GM19240 (cell line): ENCODE measurements around the gene WFIKKN1.

Source experiments
- DNase-seq: peaks from one replicate; pipeline ENCODE4 v3.0.0; 2011; ENCODE audit warnings: low spot score; ENCODE audit not compliant: insufficient read length

Gene WFIKKN1, protein sequence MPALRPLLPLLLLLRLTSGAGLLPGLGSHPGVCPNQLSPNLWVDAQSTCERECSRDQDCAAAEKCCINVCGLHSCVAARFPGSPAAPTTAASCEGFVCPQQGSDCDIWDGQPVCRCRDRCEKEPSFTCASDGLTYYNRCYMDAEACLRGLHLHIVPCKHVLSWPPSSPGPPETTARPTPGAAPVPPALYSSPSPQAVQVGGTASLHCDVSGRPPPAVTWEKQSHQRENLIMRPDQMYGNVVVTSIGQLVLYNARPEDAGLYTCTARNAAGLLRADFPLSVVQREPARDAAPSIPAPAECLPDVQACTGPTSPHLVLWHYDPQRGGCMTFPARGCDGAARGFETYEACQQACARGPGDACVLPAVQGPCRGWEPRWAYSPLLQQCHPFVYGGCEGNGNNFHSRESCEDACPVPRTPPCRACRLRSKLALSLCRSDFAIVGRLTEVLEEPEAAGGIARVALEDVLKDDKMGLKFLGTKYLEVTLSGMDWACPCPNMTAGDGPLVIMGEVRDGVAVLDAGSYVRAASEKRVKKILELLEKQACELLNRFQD

DNA sequence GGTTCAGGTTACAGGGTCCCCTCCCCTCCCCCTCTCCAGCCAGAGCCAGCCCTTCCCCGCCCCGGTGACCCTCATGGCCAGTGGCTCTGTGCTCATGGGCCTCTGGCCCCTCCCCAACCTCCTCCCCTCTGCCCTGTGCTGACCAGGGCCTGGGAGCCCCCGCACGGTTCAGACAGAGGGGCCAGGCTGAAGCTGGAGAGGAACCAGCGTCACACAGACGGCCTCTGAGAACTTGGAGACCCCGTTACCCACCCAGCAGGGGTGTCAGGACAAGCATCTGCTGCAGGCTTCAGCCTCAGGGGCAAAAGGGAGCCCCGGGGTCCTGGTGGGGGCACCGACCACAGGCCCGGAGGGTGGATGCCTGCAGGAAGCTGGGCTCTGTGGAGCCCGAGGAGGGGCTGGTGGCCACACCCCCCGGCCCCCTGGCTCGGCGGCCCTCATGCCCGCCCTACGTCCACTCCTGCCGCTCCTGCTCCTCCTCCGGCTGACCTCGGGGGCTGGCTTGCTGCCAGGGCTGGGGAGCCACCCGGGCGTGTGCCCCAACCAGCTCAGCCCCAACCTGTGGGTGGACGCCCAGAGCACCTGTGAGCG is at the start of gene WFIKKN1:
TSS of gene WFIKKN1 (plus strand) at position 171 of the 591 bp plus-strand sequence. CDS start at position 440, 269 bp downstream.
- no peak for DNase-seq

DNA sequence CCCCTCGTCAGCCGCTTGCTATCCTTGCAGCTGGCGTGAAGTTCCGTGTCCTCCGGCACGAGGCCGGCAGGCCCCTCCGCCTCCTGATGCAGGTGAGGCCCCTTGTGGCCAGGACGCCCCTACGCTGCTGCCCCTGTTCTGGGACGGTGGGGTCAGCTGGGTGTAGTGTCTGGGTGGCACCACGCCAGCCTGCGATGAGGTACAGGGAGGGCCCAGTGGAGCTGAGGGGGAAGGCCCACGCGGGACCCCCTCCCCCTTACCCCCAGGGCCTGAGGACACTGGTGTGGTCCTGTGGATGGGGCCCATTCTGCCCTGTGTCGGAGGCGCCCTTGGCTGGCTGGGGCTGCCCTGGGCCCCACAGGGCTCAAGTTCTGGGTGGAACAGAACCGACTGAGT is 48.6 kb upstream of the WFIKKN1 start:
- no peak for DNase-seq

DNA sequence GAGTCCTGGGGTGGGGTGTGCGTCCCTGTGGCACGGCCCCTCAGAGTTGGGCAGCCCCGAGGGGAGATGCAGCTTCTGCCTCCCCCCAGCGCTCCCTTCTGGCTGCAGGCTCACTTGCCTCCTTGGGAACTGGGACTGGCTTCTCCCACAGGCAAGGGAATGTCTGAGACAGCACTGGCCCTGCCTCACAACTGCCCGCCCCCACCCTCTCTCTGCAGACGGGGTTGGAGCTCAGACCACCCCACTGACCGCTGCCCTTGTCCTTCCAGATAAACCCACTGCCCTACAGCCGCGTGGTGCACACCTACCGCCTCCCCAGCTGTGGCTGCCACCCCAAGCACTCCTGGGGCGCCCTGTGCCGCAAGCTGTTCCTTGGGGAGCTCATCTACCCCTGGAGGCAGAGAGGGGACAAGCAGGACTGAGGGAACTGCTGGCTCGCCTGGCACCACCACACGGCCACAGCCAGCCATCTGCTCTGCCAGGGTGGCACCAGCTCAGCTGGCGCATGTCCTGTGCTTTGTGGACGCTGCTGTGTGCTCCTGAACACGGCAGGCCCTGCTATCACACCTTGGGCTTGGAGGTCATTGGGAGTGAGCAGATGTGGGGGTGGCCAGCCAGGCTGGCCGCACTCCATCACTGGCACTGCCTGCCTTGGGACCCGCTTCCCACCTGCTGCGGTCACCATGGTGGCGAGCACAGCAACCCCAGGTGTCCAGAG is 48.0 kb upstream of the WFIKKN1 start:
- no peak for DNase-seq

DNA sequence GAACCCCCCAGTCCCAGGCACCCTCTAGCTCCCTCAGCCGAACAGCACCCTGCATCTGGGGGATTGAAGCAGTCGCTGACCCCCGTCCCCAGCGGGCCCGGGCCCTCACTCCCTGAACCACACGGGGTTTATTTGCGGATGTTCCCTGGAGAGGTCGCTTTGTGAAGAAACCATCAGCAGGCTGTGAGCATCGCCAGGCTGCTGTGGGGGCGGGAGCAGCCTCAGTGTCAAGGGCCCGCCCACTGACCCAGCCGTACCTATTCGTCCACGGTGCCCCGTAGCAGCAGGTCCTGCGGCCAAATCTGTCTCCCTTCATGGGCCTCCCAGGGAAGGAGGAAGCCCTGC is 47.3 kb upstream of the WFIKKN1 start:
- DNase-seq: no peak

DNA sequence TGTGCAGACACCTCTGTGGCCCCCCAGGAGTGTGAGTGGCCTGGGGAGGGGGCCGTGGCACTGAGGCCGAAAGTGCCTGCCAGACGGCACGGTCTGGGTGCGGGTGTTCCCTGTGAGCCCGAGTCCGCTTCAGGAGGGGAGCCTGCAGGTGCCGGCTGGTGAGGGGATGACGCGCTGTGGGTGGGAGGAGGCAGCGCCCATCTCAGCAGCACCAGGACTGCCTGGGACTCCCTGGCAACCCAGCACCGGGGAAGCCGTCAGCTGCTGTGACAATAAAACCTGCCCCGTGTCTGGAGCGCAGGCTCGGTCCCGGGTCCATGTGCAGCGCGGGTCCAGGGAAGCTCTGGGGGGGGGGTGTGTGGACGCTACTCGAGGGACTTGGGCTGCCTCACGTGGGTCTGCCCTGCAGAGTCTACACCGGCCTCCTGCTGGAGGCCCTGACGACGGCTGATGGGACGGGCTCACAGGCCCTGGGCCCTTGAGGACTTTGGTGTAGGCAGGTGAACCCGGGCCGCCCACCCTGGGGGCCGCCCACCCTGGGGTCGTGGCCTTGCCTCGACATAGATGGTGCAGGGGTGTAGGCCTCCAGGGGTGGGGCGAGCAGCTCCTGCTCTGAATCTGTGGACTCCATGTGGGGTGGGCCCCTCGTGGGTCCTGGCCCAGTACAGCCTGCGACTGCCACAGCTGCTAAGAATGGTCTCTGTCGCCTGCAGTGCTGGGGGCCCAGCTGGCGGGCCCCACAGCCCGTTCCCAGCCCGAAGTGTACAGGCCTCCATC is 46.8 kb upstream of the WFIKKN1 start:
- no peak for DNase-seq

DNA sequence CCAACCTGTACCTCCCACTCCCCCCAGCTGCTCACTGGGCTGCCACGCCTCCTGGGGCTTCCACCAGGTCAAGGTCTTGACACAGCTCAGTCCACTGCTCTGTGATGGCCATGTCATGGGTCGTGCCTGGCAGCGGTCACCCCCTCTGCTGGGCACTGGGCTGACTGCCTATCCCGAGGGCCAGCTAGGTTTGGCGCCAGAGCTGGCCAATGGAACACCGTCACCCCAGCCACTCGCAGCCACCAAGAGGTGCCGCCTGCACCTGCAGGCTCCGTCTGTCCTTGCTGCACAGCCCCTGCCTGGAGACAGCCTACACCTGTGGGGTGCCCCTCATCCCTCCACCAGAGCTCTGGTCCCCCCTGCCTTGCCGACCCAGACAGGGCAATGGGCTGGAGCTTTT is 45.4 kb upstream of the WFIKKN1 start:
- DNase-seq: no peak

DNA sequence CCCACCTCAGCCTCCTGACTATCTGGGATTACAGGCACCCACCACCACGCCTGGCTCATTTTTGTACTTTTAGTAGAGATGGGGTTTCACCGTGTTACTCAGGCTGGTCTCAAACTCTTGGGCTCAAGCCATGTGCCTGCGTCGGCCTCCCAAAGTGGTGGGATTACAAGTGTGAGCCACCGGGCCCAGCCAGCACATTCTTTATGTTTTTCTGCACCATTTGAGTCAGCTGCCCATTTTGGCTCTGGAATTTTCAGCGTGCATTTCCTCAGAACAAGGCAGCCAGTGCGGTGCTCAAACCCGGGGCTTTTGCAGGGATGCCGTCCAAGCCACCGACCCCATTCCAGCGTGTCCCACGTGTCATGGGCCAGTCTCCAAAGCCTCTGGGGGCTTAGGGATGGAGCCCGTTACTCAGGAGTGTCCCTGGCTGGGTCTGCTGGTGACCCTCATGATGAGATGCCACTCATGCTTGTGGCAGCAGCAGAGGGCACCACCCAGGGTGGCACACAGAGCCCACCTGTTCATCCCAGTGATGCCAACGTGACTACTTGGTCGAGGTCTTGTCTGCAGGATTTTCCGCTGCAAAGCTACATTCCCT is 44.6 kb upstream of the WFIKKN1 start:
- DNase-seq: no peak

DNA sequence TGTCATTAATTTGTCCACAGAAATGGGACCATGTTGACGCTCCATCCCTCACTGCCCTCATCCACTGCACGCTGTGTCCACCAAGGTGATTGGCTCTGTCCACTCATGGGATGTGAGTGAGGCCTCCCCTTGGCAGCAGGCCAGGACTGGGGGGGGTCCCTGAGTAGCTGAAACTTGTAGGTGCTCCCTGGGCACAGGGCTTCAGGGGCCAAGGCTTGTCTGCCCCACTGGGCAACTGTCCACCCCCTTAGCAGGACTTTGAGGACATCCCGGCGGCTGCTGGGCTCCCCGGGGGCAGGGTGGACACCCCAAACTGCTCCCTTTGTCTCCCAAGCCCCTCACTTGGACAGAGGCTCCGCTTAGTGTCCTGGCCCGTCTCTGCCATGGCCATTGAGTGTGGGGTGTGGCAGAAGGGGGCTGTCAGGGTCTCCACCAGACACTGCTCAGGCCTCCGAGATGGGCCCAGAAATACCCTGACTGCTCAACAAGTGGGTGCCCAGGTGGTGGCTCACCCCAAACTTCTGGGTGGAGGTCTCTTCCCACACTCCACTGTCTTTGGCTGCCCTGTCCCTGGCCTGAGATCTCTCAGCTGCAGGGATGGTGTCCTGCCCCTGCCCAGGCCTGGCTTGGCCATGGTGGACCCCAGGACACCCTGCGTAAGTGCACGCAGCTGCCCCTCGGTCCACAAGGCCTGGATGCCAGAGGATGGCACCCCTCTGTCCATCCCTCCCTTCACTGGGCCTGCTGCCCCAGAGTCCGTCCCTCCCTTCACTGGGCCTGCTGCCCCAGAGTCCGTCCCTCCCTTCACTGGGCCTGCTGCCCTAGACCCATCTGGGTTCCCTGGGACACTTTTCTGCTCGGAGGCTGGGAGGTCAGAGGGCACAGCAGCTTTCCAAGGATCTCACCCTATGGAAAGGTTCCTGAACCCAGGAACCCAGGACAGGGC is 43.9 kb upstream of the WFIKKN1 start:
- no peak for DNase-seq

DNA sequence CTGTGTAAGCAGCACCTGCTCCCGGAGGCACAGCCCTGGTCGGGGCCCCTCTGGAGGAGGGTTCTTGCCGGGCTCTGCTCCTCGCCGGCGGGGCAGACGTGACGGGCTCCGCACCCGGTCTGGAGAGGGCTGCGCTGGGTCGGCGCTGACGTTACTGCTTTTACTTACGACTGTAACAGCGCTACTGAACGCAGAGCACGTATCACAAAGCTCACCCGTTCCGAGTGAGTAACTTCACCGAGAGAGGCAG is 42.2 kb upstream of the WFIKKN1 start:
- DNase-seq: no peak

DNA sequence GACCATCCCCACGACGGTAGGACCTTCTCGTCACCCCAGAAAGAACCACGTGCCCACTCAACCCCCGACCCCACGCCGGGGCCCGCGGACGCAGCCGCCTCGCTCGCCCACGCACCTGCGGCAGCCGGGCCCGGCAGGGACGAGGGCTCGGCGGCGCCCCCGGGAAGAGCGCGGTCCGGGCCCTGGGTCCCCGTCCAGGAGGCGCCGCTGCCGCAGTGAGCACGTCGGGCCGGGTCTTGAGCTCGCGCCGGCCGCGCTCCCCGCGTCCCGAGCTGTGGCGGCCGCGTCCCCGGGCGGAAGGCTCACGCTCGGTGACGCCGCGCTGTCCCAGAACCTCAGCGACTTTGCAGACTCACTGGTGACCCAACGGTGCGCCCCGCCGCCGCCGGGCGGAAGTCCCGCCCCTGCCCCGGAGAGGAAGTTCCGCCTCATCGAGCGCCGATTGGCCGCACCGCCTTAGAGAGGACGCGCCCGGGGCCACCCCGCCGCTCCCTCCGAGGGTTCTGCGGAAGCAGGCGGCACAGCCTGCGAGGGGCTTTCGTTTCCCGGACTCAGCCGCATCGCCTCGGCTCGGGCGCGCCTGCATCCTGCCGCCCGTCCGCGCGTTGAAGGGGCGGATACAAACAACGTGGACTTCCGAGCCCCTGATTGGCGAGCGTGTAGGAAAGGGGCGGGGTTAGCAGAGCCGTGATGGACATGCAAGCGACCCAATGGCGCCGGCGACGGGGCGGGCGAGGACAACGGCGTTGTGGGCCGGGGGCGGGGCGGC is 41.7 kb upstream of the WFIKKN1 start:
- DNase-seq: peak; percentile 83

DNA sequence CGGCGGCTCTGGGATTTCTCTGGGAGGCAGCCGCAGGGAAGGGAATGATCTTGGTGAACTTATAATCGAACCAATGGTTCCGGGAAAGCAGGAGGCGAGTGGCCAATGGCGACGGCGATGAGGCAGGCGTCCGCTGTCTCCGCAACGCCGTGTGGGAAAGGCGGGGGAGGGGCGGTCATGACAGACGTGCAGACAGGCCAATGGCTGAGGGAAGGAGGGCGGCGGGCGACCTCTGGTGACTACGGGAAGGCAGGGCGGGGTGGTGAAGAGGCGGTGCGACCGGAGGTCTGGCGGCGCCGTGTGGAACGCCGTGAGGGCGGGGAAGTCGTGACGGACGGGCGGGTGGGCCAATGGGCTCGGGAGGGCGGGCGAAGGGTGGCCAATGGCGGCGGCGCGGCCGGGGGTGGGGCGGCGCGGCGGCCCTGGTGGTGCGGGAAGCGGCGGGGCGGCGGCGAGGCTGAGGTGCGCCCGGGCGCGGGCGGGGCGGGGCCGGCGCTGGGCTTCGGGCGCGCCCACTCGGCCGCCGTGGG is 41.1 kb upstream of the WFIKKN1 start, which contains the start of gene RAB40C:
TSS of gene RAB40C (plus strand) at position 409 of the 530 bp plus-strand sequence. CDS start 226 bp downstream, outside the sequence.
- DNase-seq: peak; percentile 99

DNA sequence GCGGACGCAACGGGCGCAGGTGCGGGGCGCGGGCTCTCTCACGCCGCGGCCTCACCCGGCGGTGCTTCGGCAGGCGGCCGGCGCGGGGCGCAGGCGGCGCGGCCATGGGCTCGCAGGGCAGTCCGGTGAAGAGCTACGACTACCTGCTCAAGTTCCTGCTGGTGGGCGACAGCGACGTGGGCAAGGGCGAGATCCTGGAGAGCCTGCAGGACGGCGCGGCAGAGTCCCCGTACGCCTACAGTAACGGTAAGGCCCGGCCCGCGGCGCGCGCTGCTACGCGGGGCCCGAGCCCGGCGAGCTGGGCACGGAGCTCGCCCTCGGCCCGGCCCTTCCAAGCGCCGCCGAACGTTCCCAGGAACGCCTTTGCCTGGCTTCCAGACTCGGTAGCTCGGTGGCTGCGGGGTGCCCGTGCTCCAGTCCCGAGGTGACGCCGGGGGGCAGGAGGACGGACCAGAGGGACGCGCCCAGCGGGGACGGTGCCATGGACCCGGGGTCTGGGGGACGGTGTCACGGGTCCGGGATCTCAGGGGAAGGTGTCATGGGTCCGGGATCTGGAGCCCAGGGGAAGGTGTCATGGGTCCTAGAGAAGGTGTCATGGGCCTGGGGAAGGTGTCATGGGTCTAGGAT is 40.5 kb upstream of the WFIKKN1 start:
- no peak for DNase-seq

DNA sequence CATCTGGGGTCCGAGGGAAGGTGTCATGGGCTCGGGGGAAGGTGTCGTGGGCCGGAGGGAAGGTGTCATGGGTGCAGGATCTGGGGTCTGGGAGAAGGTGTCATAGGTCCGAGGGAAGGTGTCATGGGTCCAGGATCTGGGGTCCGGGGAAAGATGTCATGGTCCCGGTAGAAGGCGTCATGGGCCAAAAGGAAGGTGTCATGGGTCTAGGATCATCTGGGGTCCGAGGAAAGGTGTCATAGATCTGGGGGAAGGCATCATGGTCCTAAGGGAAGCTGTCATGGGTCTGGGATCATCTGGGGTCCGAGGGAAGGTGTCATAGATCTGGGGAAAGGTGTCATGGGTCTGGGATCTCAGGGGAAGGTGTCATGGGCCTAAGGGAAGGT is 40.0 kb upstream of the WFIKKN1 start:
- no peak for DNase-seq

DNA sequence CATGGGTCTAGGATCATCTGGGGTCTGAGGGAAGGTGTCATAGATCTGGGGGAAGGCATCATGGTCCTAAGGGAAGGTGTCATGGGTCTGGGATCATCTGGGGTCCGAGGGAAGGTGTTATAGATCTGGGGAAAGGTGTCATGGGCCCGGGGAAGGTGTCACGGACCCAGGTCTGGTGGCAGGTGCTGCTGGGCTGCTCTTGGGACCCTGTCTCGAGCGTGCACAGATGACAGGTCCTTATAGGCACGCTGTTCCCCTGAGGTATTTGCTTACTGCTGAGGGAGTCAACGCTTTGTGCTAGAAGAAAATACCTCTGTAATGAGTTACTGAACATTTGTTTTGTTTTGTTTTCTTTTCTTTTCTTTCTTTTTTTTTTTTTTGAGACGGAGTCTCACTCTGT is 39.6 kb upstream of the WFIKKN1 start:
- DNase-seq: no peak

DNA sequence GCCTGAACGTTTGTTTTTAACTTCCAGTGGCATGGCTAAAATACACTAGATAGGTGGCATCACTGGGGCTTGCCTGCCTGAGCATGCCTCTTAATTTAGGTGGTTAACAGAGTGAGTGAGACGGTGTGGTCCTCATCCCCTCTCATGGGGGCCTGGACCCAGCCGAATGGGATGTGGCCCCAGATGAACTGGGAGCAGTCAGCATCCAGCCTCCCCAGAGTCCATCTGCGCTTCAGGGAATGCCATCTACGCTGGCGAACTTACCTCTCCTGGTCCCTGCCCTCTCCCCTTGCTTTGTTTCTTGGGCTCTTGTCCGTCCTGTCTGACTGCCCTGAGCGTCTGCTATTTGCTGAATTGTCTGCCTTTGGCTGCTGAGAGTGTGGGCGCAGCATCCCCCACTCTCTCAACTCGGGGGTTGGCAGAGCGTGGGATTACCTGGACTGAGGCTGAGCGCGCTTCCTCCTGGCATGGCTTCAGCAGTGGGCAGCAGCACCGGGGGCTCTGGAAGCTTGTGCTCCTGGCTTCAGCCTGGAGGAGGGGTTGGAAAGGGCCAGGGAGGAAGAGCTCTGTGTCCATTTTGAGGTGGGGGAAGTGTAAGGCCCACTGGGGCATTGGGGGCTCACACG is 38.8 kb upstream of the WFIKKN1 start:
- DNase-seq: no peak

DNA sequence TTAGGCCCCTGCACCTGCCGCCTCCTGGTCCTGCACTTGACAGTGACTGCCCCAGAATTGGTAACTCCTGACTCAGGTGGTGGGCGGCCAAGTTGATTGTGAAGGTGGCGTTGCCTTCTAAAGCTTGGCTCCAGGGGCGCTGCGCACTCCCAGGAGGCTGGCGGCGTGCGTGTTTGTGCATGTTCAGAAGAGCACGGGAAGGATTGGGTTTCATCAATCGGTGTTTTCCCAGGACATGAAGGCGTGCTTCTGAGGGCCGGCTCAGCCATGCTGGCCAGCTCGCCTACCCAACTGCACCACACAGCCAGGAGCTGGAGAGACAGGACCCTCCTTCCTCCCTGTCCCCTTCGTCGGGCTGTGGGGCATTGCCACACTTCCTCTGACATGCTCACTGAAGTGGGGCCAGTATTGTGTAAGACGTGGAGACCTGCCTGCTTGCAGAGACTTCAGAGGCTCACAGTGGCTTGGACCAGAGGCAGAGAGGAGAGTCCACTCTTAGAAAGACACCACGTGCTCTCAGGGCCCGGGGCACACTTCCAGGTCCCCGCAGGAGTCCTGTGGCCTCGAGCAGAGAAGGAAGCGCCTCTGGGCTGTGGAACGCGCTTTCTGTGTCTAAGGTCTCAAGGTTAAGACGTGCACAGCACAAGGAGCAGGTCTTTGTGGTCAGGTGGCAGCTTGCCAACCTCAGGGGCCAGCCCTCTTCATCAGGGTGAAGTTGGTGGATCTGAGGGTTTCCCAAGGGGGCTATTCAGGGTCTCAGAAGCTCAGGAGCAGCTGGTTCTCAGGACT is 38.1 kb upstream of the WFIKKN1 start:
- DNase-seq: no peak

DNA sequence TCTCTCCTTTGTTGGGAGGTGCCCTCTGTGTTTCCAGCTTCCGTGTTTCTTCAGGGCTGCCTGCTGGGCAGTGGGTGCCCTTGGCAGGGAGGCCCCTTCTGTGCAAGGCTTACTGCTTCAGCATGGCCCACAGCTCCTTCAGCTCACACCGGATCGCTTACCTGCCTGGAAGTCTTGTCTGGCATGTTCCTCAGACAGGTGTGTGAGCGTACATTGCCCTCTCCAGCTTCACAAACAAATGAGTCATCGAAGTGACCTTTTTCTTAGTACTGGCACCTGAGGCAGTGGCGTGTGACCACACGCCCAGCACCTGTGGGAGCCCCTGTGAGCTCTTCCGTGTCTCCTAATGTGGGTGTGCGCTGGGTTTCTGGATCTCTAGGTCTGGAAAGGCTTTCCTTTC is 37.4 kb upstream of the WFIKKN1 start:
- DNase-seq: no peak
